Keratinocyte (primary cell): Measurements from ENCODE around the gene ZFAND5. TPM values are rescaled to one million over a fixed set of nuclear protein-coding genes. Genes with fewer than 3 reads are reported as not detected.

ENCODE experiments used
- DNase-seq: peaks from one replicate; pipeline ENCODE4 v3.0.0-alpha.2; 2011; ENCODE audit warnings: low read depth, missing footprints, low spot score
- FAIRE-seq: peaks from 2 replicates; lab custom pipeline; 2011; peaks lifted over from hg19 to GRCh38; lab: Jason Lieb, UNC
- H2AFZ ChIP-seq: 2 replicates; pipeline ENCODE4 v1.6.0; 2012; ENCODE audit warnings: low read length, control low read depth, inconsistent platforms; ENCODE audit not compliant: control insufficient read depth
- H3K27ac ChIP-seq: 2 replicates; pipeline ENCODE4 v1.5.1; 2011; ENCODE audit warnings: low read length; ENCODE audit not compliant: control insufficient read depth, insufficient read depth
- H3K27me3 ChIP-seq: 3 replicates; pipeline ENCODE4 v1.6.0; 2011; ENCODE audit warnings: low read length; ENCODE audit not compliant: control insufficient read depth, insufficient read depth; ENCODE audit errors: extremely low read depth
- H3K36me3 ChIP-seq, 2 experiments: 2 replicates in 1 of 2; 3 replicates in 1 of 2; pipeline ENCODE4 v1.5.1; 2011; ENCODE audit warnings: low read length in 2 of 2, mild to moderate bottlenecking in 1 of 2; ENCODE audit not compliant: control insufficient read depth in 2 of 2, insufficient read depth in 2 of 2; ENCODE audit errors: extremely low read depth in 1 of 2
- H3K4me1 ChIP-seq: 3 replicates; pipeline ENCODE4 v1.5.1; 2011; ENCODE audit warnings: low read length; ENCODE audit not compliant: control insufficient read depth, insufficient read depth; ENCODE audit errors: extremely low read depth
- H3K4me2 ChIP-seq: 3 replicates; pipeline ENCODE4 v1.6.0; 2011; ENCODE audit warnings: low read depth, low read length; ENCODE audit not compliant: control insufficient read depth, insufficient read depth; ENCODE audit errors: extremely low read depth
- H3K4me3 ChIP-seq, 3 experiments: fragments of 200-600 bp in 1 of 3; sonication (generic) in 1 of 3; 2 replicates in 2 of 3; 3 replicates in 1 of 3; pipeline ENCODE4 v1.5.1; 2011 to 2016; ENCODE audit warnings: low read length in 3 of 3, mild to moderate bottlenecking in 3 of 3, control low read depth in 2 of 3, inconsistent platforms in 1 of 3, low read depth in 1 of 3, mixed read lengths in 1 of 3, mixed run types in 1 of 3, moderate library complexity in 1 of 3; ENCODE audit not compliant: control insufficient read depth in 2 of 3, insufficient read depth in 2 of 3; ENCODE audit errors: extremely low read depth in 1 of 3
- H3K79me2 ChIP-seq: 2 replicates; pipeline ENCODE4 v1.6.0; 2012; ENCODE audit warnings: low read length; ENCODE audit not compliant: control insufficient read depth, insufficient read depth
- H3K9ac ChIP-seq: 3 replicates; pipeline ENCODE4 v1.6.0; 2011; ENCODE audit warnings: low read length; ENCODE audit not compliant: control insufficient read depth, insufficient read depth; ENCODE audit errors: extremely low read depth
- H3K9me1 ChIP-seq: 3 replicates; pipeline ENCODE4 v1.6.0; 2011; ENCODE audit warnings: low read length; ENCODE audit not compliant: control insufficient read depth, insufficient read depth; ENCODE audit errors: extremely low read depth
- H3K9me3 ChIP-seq: 2 replicates; pipeline ENCODE4 v1.5.1; 2012; ENCODE audit warnings: low read depth, low read length; ENCODE audit not compliant: control insufficient read depth
- H4K20me1 ChIP-seq: 3 replicates; pipeline ENCODE4 v1.6.0; 2011; ENCODE audit warnings: low read length; ENCODE audit not compliant: control insufficient read depth, insufficient read depth; ENCODE audit errors: extremely low read depth
- CTCF ChIP-seq, 3 experiments: IDR thresholded peaks in 1 of 3; conservative IDR thresholded peaks in 1 of 3; optimal IDR thresholded peaks in 1 of 3; 2 replicates in 2 of 3; 3 replicates in 1 of 3; pipeline versions ENCODE3 to v1.5.1; 2011; ENCODE audit warnings: low read length in 3 of 3, mild to moderate bottlenecking in 3 of 3, moderate library complexity in 2 of 3, control low read depth in 1 of 3, inconsistent platforms in 1 of 3; ENCODE audit not compliant: insufficient read depth in 2 of 3; ENCODE audit errors: extremely low read depth in 1 of 3
- EZH2 ChIP-seq: IDR thresholded peaks from one replicate; pipeline ENCODE4 v1.6.1; 2012; ENCODE audit warnings: inconsistent platforms, mild to moderate bottlenecking, low read length, moderate library complexity
- dilution Hi-C: fragments of 300-500 bp; cut with MboI; formaldehyde crosslinking; loops from one replicate; pipeline ENCODE4 v1.7.0; 2020; ENCODE audit warnings: low sequenced_read_pairs; ENCODE audit not compliant: extremely low pct_ligation_motif_present
- polyA plus RNA-seq, 5 experiments: library from polyadenylated mRNA; depleted of rRNA in 3 of 5; stranded (reverse) in 3 of 5; stranded (forward) in 1 of 5; unstranded in 1 of 5; fragments of >200 nt; gene quantifications; 1 replicate in 1 of 5; 2 replicates in 3 of 5; 3 replicates in 1 of 5; pipeline versions ENCODE4 v1.2.1 to v1.2.3, GENCODE V29; 2011 to 2012; ENCODE audit warnings: missing spikeins in 2 of 5, low read depth in 1 of 5, low replicate concordance in 1 of 5

ZFAND5 gene
- polyA plus RNA-seq, 1 donor (not counting 4 experiments of a cell fraction or from before 2014, with no cell fraction given), result 67.9 TPM

DNA sequence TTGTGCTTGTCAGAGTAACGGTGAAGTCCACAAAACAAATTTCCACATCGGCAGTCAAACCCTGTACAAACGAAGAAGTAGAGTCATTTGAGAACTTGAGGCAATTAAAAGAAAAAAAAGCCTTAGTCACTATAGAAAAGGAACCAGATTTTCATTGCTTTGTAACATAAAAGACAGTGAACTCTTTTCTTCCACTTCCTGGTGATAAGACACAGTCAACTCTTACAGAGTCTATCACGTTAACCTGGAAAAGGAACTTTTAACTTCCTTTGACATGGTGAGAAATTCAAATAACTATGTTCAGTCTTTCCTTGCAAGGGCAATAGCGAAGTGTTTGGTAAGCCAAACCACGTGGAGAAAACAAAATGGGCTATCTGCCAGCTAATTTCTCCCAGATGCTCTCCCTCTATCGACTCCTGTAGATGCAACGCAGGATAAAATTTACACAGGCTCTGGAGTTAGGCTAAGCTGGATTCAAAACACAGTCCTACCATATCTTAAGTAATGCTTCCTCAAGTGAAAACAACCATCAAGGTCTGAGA is 8.9 kb downstream of the ZFAND5 start:
- Histone ChIP-seq H3K9me3 (no peaks in the 10 kb centered on the region), H3K4me3 (no peak overlapping the region), H4K20me1 (peaks cover 12% of the 10 kb centered on the region), H3K27ac (no peak overlapping the region), H3K27me3 (no peaks in the 10 kb centered on the region), H3K4me1 (no peaks in the 10 kb centered on the region), H3K79me2 (peaks cover 49% of the 10 kb centered on the region), H3K9ac (no peak overlapping the region), H3K36me3 (peaks cover 29 to 33% of the 10 kb centered on the region in 2 experiments), H2AFZ (no peak overlapping the region), H3K9me1 (no peaks in the 10 kb centered on the region), H3K4me2 (no peak overlapping the region)
- DNase-seq (no peak), FAIRE-seq (no peak)
- dilution Hi-C loops, result loop anchor here (25.0 kb wide), 1 partner anchor 231 kb away; no protein-coding TSS in a partner anchor
- TF ChIP-seq CTCF (optimal IDR thresholded peaks at IDR 0.05 in 1 of 3, IDR thresholded peaks at IDR 0.05 in 1 of 3, conservative IDR thresholded peaks at IDR 0.05 in 1 of 3; ENCODE audit: extremely low read depth in 1 of 3, insufficient read depth in 2 of 3, low read length in 3 of 3) (no peak), EZH2 (no peak)

DNA sequence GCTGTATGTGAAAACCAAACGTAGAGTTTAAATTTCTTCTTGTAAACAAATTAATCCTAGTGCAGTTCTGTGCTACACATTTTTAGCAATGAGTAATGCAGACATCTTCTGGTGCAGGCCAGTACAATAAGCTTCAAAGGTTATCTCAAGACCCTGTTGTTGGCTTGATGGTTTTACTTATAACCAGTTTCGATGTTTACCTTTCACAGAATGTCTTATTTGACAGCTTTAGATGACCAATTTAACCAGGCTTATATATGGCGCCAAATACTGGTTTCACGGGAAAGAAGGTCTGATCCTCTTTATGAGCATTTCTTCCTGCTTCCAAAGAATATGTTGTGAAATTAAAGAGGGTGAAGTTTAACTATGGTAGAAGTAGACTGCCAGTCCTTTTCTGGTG is 9.9 kb downstream of the ZFAND5 start:
- Histone ChIP-seq H3K4me1 (no peaks in the 10 kb centered on the region), H3K27ac (no peak overlapping the region), H3K9me3 (no peaks in the 10 kb centered on the region), H3K4me2 (no peak overlapping the region), H2AFZ (no peak overlapping the region), H3K9me1 (no peaks in the 10 kb centered on the region), H3K9ac (no peak overlapping the region), H3K4me3 (no peak overlapping the region), H3K27me3 (no peaks in the 10 kb centered on the region), H3K36me3 (peaks cover 22 to 31% of the 10 kb centered on the region in 2 experiments), H3K79me2 (peaks cover 39% of the 10 kb centered on the region), H4K20me1 (peaks cover 7% of the 10 kb centered on the region)
- DNase-seq (no peak), FAIRE-seq (no peak)
- no peak for TF ChIP-seq EZH2
- no peak for TF ChIP-seq CTCF (optimal IDR thresholded peaks at IDR 0.05 in 1 of 3, IDR thresholded peaks at IDR 0.05 in 1 of 3, conservative IDR thresholded peaks at IDR 0.05 in 1 of 3; ENCODE audit: extremely low read depth in 1 of 3, insufficient read depth in 2 of 3, low read length in 3 of 3)
- dilution Hi-C loops, result loop anchor here (25.0 kb wide), 1 partner anchor 232 kb away; no protein-coding TSS in a partner anchor
